K562 (cell line): ENCODE measurements around the gene HYAL4.

Experiments
- CTCF ChIP-seq, 3 experiments: IDR thresholded peaks in 2 of 3; conservative IDR thresholded peaks in 1 of 3; 2 replicates each; pipeline ENCODE4 v1.5.1; 2011 to 2012; ENCODE audit warnings: low read length in 3 of 3, mild to moderate bottlenecking in 3 of 3, control low read depth in 2 of 3, improper control_type of control experiment in 1 of 3, inconsistent platforms in 1 of 3, low read depth in 1 of 3, mixed read lengths in 1 of 3, moderate library complexity in 1 of 3; ENCODE audit not compliant: insufficient read depth in 2 of 3
- ERF ChIP-seq: fragments of 450-650 bp; formaldehyde crosslinking; IDR thresholded peaks from 2 replicates; pipeline ENCODE4 v1.4.0; 2020; ENCODE audit warnings: mild to moderate bottlenecking, mixed read lengths
- FOS ChIP-seq: IDR thresholded peaks from 3 replicates; pipeline ENCODE4 v1.6.1; 2011; ENCODE audit not compliant: insufficient read length; ENCODE audit errors: extremely low read depth
- MCM3 ChIP-seq: fragments of 450-650 bp; IDR thresholded peaks from 2 replicates; pipeline ENCODE4 v1.6.1; 2016
- MLLT1 ChIP-seq, 2 experiments: fragments of 450-650 bp; IDR thresholded peaks; 2 replicates each; pipeline ENCODE4 v1.6.1; 2016
- NFIX ChIP-seq: fragments of 250-450 bp; sonication (Bioruptor Pico); IDR thresholded peaks from 2 replicates; pipeline ENCODE4 v1.4.0; 2020; ENCODE audit warnings: low read depth, mild to moderate bottlenecking, moderate library complexity
- NR1H2 ChIP-seq: sonication (generic); formaldehyde crosslinking; IDR thresholded peaks from 2 replicates; pipeline ENCODE4 v1.4.0; 2020; ENCODE audit warnings: mild to moderate bottlenecking, missing genetic modification reagents
- PKNOX1 ChIP-seq: fragments of 450-650 bp; IDR thresholded peaks from 2 replicates; pipeline ENCODE4 v1.6.1; 2016
- TGIF2 ChIP-seq: sonication (generic); formaldehyde crosslinking; IDR thresholded peaks from 2 replicates; pipeline ENCODE4 v1.8.1; 2022; ENCODE audit warnings: mild to moderate bottlenecking, missing genetic modification reagents, moderate library complexity
- ZNF224 ChIP-seq: sonication (generic); formaldehyde crosslinking; IDR thresholded peaks from 2 replicates; pipeline ENCODE4 v1.8.0; 2022; ENCODE audit warnings: mild to moderate bottlenecking, missing genetic modification reagents
- ZNF24 ChIP-seq: fragments of 450-650 bp; IDR thresholded peaks from 2 replicates; pipeline ENCODE4 v1.6.1; 2016
- ZNF407 ChIP-seq: fragments of 450-650 bp; IDR thresholded peaks from 2 replicates; pipeline ENCODE4 v1.6.1; 2016; ENCODE audit warnings: low read depth

- TF ChIP-seq MCM3: no peak
- TF ChIP-seq MLLT1 (IDR thresholded peaks at IDR 0.05): no peak
- no peak for TF ChIP-seq ZNF224
- no peak for TF ChIP-seq FOS
- TF ChIP-seq ERF (CRISPR knock-in tag): no peak
- no peak for TF ChIP-seq TGIF2 (CRISPR knock-in tag)
- no peak for TF ChIP-seq PKNOX1
- TF ChIP-seq NFIX: no peak
- TF ChIP-seq CTCF (IDR thresholded peaks at IDR 0.05 in 2 of 3, conservative IDR thresholded peaks at IDR 0.05 in 1 of 3; ENCODE audit: insufficient read depth in 2 of 3, low read depth in 1 of 3, low read length in 3 of 3): no peak
- TF ChIP-seq ZNF24: no peak
- TF ChIP-seq ZNF407: no peak
- no peak for TF ChIP-seq NR1H2
Observed at GRCh38 chr7:123811056-123811455, 33.9 kb upstream of the HYAL4 start.
